HG02610 (cell line): ENCODE results near the gene GTF2F2.
"Not testable (repeated sequence)": the region's sequence is repeated elsewhere in the genome, so short reads cannot be mapped to it uniquely, and the experiment has no call there.

Experiments
- ATAC-seq: cut with Tn5 transposase; IDR thresholded peaks from one replicate; pipeline ENCODE4 v1.9.1; 2021; ENCODE audit warnings: mild to moderate bottlenecking, moderate library complexity; ENCODE audit not compliant: unreplicated experiment

GTF2F2 gene

DNA sequence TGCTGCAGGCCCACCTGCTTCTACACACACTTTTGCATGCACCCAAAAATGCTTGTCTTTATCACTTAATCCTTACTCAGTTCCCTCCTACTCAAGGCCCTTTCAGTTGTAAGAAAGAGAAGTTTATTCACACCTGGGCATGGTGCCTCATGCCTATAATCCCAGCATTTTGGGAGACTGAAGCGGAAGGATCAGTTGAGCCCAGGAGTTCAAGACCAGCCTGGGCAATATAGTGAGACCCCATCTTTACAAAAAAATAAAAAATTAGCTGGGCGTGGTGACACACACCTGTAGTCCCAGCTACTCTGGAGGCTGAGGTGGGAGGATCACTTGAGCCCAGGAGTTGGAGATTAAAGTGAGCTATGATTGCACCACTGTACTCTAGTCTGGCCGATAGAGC is 178.2 kb downstream of the GTF2F2 start:
- not testable (repeated sequence) for ATAC-seq

DNA sequence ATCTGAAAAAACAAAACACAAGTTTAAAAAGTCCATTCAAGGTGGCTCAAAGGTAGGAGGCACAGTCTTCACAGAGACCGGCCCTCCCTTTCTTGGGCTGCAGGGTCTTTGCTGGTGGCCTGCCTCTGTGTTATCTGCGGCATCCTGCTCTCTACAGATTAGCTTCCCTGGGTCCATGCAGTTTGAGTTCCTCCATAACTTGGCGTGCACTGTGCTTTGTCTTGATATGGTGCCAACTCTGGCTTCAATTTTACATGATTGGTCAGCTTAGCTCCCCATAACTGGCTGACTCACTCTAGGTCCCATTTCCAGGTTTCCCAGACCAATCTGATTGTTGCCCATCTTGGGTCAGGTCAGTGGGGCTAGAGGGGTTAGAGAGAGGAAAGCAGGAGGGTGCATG is 178.9 kb downstream of the GTF2F2 start:
- no peak for ATAC-seq

DNA sequence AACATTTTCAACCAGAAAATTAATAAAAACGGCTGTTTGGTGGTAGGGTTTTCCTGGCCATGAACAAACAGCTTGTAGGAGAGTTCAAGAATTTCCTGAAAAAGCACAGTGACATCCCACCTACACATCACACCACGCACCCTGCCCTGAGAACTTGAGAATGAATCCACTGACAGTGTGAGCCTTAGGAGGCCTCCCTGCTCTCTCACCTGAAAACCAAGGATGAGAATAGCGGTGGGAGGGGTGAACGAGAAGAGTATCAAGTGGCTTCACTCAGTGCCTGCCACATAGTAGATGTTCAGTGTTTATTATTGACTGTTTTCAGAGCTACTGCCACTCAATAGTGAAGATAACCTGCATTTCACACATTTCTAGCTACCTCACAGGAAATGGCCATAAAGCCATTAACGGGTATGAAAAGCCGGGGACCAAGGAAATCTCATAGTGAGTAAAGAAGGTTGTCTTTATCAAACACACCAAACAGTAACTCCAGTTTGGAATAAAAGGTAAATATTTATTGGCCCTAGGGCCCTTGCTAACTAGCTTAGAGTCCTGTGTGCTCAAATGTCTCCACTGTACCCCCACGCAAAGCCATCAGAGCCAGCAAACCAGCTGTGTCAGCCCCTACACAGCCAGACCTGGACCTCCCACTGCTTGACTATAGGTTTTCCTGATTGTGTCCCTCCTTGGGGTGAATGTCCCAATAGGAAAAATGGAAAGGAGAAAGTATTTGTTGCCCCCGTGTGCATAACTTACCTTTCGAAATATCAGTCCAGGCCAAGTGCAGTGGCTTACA is 180.1 kb downstream of the GTF2F2 start:
- no peak for ATAC-seq

DNA sequence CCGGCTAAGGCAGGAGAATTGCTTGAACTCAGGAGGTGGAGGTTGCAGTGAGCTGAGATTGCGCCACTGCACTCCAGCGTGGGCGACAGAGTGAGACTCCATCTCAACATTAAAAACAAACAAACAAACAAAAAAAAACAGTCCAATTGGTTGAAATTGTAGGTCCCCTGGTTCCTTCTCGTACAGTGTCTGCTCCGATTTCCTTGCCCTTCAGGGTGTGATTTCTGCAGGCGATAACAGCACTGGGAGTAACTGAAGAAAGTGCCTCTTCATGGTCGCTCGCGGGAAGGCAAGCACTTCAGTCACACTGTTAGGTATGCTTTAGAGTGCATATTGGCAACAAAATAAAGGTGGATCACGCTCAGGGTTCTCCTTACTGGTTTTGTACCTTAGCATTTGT is 181.0 kb downstream of the GTF2F2 start:
- ATAC-seq = no peak

DNA sequence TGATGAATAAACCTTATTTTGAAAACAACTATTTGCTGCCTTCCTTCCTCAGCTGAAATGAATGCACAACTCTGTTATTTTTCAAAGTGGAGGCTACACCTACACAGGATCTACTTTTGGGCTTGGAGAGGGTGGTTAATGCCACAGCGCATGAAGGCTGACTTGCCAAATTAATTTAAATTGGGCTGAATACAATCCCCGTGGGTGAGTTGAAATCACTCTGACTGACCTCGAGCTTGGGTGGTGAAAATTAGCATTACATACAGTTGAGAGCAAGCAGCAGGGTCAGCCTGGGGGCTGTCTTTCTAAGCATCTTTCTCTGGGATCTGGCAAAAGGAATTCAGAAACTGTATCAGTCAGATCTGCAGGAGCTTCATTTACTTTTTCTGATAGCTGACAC is 182.2 kb downstream of the GTF2F2 start:
- no peak for ATAC-seq

DNA sequence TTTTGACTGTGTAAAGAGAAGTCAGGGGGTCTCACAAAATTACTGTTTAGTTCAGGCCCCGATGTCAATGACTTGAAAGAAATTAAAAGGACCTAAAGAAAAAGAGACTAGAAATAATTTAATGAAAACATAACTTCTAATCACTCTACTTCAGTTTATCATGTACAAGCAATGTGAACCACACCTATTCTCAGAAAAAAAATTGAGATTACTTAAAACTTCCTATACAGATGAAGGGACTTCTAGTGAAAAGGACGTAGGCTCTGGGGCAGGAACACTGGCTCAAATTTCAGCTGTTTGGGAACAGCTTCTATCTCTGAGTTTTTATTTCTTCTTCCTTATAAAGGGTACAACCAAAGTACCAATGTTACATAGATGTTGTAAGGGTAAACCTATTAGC is 182.7 kb downstream of the GTF2F2 start:
- no peak for ATAC-seq

DNA sequence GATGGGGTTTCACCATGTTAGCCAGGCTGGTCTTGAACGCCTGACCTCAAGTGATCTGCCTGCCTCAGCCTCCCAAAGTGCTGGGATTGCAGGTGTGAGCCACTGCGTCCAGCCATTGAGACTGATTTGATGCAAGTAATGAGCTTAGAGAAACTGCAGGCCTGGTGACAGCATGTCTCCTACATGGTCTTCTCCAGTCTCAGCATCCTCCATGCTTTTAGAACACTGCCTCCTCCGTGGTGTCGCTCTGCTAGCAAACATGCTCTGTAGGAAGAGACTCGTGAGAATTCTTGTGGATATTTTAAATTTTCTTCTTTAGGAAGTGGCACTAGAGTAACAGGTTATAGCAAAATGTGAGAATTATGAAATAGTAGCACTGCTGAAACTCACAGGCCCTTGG is 183.6 kb downstream of the GTF2F2 start:
- ATAC-seq = no peak

DNA sequence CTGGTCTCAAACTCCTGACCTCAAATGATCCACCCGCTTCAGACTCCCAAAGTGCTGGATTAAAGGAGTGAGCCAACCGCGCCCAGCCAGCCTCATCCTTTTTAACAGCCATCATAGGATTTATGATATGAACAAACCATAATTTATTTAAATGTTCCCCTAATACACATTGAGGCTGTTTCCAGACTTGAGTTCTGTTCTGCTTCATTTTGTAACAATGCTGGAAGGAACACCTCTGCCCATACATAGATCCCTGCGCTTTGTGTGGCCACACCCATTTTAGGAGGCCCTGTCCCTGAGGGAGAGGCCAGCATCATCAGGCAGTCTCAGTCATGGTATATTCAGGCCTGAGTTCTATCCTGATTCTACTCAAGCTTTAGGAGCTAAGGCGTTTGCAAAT is 184.8 kb downstream of the GTF2F2 start:
- no peak for ATAC-seq

DNA sequence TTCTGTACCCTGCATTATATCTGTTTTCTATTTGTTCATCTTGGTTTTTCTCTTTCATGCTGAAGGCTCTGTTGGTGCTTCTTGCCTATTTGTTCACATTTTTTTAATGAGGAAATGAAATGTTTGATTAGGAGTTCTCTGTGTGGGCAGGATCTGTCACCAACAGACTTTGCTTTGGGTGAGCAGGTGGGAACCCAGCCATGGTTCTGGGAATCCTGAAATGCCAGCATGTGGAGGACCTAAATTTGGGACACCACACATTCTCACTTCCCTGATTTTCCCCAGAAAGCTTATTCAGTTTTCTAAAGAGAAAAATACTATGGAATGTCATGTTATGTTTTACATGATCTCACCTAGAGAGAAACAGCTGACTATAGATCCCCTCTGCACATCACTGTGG is 186.7 kb downstream of the GTF2F2 start:
- no peak for ATAC-seq

DNA sequence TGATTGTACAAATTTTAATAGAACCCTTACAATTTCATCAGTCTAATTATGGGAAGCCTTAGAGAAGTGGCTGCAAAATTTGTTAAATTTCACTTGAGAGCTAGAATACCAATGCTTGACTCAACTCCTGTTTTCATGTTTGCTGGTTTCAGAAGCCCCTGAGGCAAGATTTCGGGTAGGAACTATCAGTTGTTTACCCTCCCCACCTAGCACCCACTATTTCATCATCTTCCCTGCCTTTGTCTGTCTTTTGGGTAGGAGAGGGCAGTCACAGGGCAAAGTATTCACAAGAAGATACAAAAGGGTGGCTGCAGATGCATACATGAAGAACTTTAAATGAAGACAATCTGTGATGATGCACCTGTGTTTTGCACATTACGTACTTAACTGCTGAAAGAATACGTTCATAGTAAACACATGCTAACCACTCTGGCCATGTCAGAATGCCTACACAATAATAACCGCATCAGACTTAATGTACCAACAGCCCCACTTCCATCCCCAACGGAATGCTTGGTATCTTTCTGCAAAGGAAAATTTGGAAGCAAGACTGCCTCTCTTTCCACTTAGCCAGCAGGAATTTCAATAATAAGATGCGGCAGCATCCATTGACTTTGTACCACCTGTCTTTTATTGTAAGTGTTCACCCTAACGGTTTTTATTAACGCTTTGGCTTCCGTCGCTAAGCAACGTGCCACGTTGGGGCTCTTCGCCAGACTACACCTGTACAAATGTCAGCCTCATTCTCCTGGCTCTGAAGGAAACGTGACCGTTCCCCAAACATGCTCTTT is 190.2 kb downstream of the GTF2F2 start:
- ATAC-seq = no peak

DNA sequence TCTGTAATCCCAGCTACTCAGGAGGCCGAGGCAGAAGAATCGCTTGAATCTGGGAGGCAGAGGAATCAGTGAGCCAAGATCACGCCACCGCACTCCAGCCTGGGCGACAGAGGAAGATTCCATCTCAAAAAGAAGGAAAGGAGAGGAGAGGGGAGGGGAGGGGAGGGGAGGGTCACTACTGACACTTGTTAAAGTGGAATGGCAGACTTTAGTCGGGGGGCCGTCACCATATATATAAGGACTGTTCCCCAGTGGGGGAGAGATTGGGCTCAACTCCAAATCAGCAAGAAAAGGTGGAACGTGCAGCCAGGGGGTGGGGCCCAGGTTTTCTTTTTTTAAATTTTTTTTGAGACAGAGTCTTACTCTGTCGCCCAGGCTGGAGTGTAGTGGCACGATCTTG is 194.5 kb downstream of the GTF2F2 start:
- no peak for ATAC-seq

DNA sequence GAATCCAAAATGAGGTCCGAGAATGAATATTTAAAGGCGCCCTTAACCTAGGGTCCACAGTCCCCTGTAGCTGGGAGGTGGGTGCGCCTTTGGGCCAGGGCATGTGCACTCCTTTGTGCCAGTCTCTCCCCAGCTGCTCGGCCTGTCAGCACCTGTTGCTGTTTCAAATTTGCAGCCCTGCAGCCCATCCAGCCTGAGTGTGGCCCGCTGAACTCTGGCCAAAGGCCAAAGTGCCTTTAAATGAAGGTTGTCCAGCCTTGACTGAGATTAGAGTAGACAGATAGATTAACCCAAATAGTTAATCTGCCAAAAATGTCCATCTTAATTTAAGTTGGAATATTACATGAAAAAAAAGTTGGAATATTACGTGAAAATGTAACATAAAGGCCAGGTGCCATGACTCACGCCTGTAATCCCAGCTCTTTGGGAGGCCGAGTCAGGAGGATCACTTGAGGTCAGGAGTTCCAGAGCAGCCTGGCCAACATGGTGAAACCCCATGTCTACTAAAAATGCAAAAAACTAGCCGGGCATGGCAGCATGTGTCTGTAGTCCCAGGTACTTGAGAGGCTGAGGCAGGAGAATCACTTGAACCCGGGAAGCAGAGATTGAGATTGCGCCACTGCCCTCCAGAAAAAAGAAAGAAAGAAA is 195.3 kb downstream of the GTF2F2 start:
- no peak for ATAC-seq

DNA sequence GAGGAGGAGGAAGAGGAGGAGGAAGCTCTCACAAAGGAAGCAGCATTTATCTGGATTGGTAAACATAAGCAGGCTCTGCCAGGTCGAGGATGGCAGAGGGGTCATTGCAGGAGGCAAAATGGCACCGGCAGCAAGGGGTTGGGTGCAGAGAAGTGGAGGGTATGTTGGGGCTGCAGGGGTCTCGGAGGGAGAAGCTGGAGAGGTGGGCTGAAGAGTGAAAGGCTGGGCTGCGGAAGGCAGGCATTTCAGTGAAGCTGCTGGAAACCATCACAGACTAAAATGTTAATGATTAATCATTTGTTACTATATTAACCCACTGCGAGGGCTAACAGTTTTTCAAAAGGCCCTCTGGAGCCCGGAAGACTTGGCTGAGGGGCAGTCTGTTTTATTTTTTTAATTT is 196.0 kb downstream of the GTF2F2 start:
- ATAC-seq = no peak

DNA sequence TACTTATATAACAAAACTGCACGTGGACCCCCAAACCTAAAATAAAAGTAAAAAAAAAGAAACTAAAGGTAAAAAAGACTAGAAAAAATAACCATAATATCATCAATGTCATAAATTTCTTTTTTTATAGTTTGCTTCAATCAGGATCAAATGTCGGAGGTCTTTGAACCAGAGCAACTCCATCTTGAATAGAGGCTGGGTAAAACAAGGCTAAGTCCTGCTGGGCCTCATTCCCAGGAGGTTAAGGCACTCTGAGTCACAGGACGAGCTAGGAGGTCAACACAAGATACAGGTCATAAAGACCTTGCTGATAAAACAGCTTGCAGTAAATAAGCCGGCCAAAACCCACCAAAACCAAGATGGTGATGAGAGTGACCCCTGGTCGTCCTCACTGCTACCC is 196.7 kb downstream of the GTF2F2 start:
- ATAC-seq = no peak

DNA sequence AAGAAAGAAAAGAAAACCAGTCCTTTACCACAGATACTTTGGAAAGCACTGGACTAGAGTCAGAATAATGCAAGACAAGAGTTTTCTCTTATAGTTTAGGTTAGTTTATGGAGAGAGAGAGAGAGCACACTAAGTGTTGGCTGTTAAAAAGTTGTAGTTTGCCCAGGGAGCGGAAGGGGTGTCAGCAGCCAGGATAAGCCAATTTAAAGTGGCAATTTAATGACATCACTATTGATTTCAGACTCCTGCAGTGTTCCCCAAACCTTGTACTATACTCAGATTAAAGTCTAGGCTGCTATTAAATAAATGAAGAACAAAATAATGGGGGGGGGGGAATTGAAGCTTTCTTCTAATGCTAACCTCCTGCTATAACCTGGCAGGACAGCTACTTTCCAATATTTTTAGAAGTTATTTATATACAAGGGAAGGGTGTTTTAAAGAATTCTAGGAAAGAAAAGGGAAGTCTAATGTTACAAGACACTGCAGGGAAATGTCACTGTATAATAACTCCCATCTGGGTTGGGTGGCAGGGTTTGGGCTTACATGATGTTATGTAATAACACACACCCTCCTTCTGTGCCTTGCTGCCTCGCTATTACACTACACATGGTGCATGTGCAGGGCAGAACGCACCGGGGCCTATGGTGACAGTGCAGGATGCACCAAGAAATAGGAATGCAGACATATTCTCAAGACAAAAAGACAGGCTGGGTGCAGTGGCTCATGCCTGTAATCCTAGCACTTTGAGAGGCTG is 200.7 kb downstream of the GTF2F2 start:
- ATAC-seq = no peak

DNA sequence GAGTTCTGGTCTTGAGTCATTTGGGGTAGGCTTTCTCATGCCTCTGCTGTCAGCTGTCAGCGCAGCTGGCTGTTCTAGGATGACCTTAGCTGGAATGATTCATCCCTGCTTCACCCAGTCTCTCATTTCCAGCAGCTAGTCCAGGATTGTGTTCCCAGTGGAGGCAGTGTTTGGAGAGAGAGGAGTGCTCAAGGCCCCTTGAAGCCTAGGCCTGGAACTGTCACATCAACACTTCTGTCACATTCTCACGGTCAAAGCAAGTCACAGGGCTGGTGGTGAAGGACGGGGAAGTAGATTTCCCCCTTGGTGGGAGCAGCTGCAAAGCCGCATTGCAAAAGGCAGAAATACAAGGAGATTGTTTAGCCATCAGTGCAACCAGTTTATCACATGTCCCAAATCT is 205.5 kb downstream of the GTF2F2 start:
- ATAC-seq = no peak

DNA sequence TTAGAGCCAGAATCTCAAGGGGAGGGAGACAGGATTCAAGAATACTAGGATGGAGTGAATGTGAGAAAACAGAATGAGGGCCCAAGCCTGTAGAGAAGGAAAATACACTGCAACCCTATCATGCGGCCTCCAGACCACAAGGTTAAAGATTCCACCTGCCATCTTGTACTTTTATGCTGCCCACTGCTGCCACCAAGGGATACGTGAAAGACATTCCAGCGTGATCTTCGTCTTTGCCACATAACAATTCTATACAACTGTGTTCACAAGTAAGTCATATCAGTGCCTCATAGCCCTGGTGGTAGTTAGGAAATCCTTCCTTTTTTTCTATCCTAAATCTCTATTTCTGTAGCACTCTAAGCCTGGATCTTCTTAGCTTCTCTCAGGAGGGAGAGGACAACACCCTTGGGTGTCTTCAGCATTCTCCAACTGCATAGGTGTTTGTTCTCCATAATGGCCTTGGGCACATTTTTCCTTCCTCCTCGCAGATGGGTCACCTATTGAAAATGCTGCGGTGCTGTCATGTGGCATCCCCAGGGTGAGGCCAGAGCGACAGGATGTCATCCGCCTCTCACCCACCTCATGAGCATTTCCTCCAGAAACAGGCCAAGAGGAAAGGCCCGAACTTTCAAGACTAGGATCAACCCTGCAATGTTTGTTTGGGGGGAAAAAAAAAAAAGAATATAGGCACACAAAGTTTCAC is 207.1 kb downstream of the GTF2F2 start:
- ATAC-seq = no peak

DNA sequence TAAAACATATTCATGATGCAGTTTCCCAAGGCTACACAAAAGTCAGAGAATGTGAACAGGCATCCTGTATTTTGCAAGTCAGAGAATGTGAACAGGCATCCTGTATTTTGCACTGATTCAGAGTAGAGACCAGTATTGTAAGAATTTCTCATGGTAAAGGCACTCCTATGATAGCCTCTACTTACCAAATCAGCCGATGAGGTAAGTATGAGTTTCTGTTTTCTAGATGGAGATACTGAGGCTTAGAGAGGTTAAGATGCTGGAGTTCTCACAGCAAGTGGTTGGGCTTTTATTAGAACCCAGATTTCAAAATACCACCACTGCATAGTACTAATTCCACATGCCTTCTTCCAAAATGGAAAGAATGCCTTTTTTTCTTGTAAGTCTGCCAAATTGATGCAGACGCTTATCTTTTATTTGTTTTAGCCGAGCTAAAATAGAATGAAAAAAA is 208.4 kb downstream of the GTF2F2 start:
- no peak for ATAC-seq

DNA sequence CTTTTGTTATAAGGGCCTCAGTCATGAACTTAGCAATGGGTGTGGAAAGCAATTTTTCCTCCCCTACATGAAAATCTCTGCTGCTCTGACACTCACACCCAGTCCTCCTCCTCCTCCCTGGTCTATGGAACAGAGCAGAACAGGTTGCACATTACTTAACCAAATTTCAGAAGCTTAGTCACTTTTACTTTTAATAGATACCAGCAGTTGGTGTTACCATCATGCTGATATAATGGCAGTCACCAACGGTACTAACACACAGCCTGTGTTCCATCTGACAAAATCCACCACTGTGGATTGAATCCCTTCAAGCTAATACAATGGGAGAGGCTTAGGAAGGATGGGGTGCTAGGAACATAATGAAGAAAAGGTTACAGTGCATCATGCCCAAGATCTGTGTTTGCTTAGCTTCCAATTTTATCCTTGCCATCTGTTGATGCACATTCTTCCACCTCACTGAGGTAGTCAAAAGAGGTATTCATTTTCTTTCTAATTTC is 210.9 kb downstream of the GTF2F2 start:
- ATAC-seq = no peak

DNA sequence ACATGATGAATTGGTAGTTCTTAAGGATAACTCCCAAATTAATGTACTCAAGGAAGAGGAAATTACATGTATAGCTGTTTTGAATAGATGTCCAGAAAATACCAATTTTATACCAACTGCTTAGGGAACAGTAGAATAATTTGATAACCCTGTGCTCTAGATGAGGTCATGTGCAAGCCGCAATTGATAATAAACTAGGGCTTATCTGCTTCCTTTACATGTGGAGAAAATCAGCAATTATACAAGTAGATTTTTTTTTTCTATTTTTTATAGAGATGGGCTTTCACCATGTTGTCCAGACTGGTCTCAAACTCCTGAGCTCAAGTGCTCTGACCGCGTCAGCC is 211.4 kb downstream of the GTF2F2 start:
- ATAC-seq = no peak
